ENCODE results near the gene TMEM54. TPM values are rescaled to one million over a fixed set of nuclear protein-coding genes. Genes with fewer than 3 reads are reported as not detected.

The TMEM54 gene
- total and polyA plus RNA-seq, 9 of the 15 experiments (the other 6 are each of a cell fraction or from before 2014, with no cell fraction given) = 1.00 to 16.2 (median 8.2) TPM

- TF ChIP-seq NR0B1 (IDR thresholded peaks at IDR 0.05; ENCODE audit: partially characterized antibody) = no peak
- no peak for TF ChIP-seq ARID3B (CRISPR knock-in tag; IDR thresholded peaks at IDR 0.05; ENCODE audit: borderline replicate concordance)
- peak; percentile 96 for TF ChIP-seq ZNF217 (CRISPR knock-in tag; IDR thresholded peaks at IDR 0.05)
- peak; percentile 67 for TF ChIP-seq FUS (optimal IDR thresholded peaks at IDR 0.05; ENCODE audit: low read depth, low read length)
- TF ChIP-seq ELK3 (CRISPR knock-in tag; IDR thresholded peaks at IDR 0.05) = no peak
- TF ChIP-seq E2F1 (CRISPR knock-in tag; IDR thresholded peaks at IDR 0.05) = peak; percentile 99
- TF ChIP-seq ZNF695 (CRISPR knock-in tag; IDR thresholded peaks at IDR 0.05) = no peak
- no peak for TF ChIP-seq ZNF3 (CRISPR knock-in tag; IDR thresholded peaks at IDR 0.05)
- TF ChIP-seq ZNF407 (IDR thresholded peaks at IDR 0.05; ENCODE audit: low read depth) = no peak
- TF ChIP-seq CHD4 (IDR thresholded peaks at IDR 0.05; ENCODE audit: insufficient read depth, insufficient replicate concordance, low read depth, low read length, poor library complexity, severe bottlenecking) = no peak
Measured at GRCh38 chr1:32886004-32886827, 15.0 kb downstream of the TMEM54 start, which contains the start of gene HPCA (continued).

All from K562 (cell line).